H1 (cell line): ENCODE measurements around the gene ZFYVE27. TPM values are rescaled to one million over a fixed set of nuclear protein-coding genes. Genes with fewer than 3 reads are reported as not detected.

Source experiments
- CTCF ChIA-PET: fragments of 300-600 bp; sonication (Branson Sonifier 250); formaldehyde crosslinking; loops from one replicate; lab custom pipeline; 2021; ENCODE audit not compliant: partially characterized antibody; lab: Charles Lee
- POLR2A ChIA-PET: fragments of 300-600 bp; sonication (Branson Sonifier 250); formaldehyde crosslinking; loops from one replicate; lab custom pipeline; 2021; ENCODE audit warnings: inconsistent platforms; ENCODE audit not compliant: partially characterized antibody; lab: Charles Lee
- DNase-seq, 2 experiments: peaks; one replicate each; pipeline versions ENCODE4 v3.0.0 to v3.0.0-alpha.2; 2010 to 2022; ENCODE audit warnings: low spot score in 2 of 2, low read depth in 1 of 2, mixed read lengths in 1 of 2
- FAIRE-seq: peaks from 2 replicates; lab custom pipeline; 2011; peaks lifted over from hg19 to GRCh38; lab: Jason Lieb, UNC
- H2AFZ ChIP-seq: 2 replicates; pipeline ENCODE4 v1.8.1; 2012; ENCODE audit warnings: low read length, inconsistent platforms
- H2AK5ac ChIP-seq: 2 replicates; pipeline ENCODE4 v1.6.1; 2013; ENCODE audit warnings: low read depth, low read length
- H2BK120ac ChIP-seq: replicated peaks from 2 replicates; pipeline ENCODE3; 2013; ENCODE audit warnings: low read depth, low read length, inconsistent platforms
- H2BK12ac ChIP-seq: 2 replicates; pipeline ENCODE4 v1.6.1; 2013; ENCODE audit warnings: low read depth, low read length
- H2BK15ac ChIP-seq: 2 replicates; pipeline ENCODE4 v1.6.1; 2013; ENCODE audit warnings: low read length
- H2BK20ac ChIP-seq: 2 replicates; pipeline ENCODE4 v1.6.1; 2013; ENCODE audit warnings: low read length
- H2BK5ac ChIP-seq: 2 replicates; pipeline ENCODE4 v1.6.1; 2013; ENCODE audit warnings: low read depth, low read length
- H3K14ac ChIP-seq: 2 replicates; pipeline ENCODE4 v1.6.1; 2013; ENCODE audit warnings: inconsistent platforms; ENCODE audit not compliant: insufficient read length
- H3K18ac ChIP-seq: 2 replicates; pipeline ENCODE4 v1.6.1; 2013; ENCODE audit warnings: low read length; ENCODE audit errors: extremely low read depth
- H3K23ac ChIP-seq: 2 replicates; pipeline ENCODE4 v1.6.1; 2013; ENCODE audit warnings: inconsistent platforms; ENCODE audit not compliant: insufficient read length
- H3K23me2 ChIP-seq: 2 replicates; pipeline ENCODE4 v1.6.1; 2013; ENCODE audit warnings: low read depth, low read length
- H3K27ac ChIP-seq: 2 replicates; pipeline ENCODE4 v1.6.1; 2011; ENCODE audit warnings: low read depth, low read length, inconsistent platforms
- H3K27me3 ChIP-seq, 4 experiments: replicated peaks in 1 of 4; 1 replicate in 1 of 4; 2 replicates in 3 of 4; pipeline versions ENCODE4 v1.6.1 to v1.8.1; 2011 to 2013; ENCODE audit warnings: low read length in 3 of 4, mild to moderate bottlenecking in 3 of 4, inconsistent platforms in 2 of 4, mixed read lengths in 2 of 4, moderate library complexity in 1 of 4; ENCODE audit not compliant: control insufficient read depth in 3 of 4, insufficient read depth in 3 of 4; ENCODE audit errors: extremely low read depth in 1 of 4
- H3K36me3 ChIP-seq, 4 experiments: 2 replicates each; pipeline versions ENCODE4 v1.6.1 to v1.8.1; 2011 to 2013; ENCODE audit warnings: mild to moderate bottlenecking in 4 of 4, low read length in 3 of 4, moderate library complexity in 2 of 4, control low read depth in 1 of 4, inconsistent platforms in 1 of 4; ENCODE audit not compliant: insufficient read depth in 4 of 4, control insufficient read depth in 2 of 4
- H3K4ac ChIP-seq: replicated peaks from 2 replicates; pipeline ENCODE3; 2013; ENCODE audit warnings: low read length, low read depth, mixed read lengths, inconsistent platforms; ENCODE audit not compliant: insufficient read length
- H3K4me1 ChIP-seq, 4 experiments: replicated peaks in 1 of 4; 1 replicate in 1 of 4; 2 replicates in 3 of 4; pipeline versions ENCODE4 v1.6.1 to v1.8.1; 2011 to 2013; ENCODE audit warnings: low read length in 3 of 4, inconsistent platforms in 2 of 4, mixed read lengths in 1 of 4; ENCODE audit not compliant: insufficient read depth in 4 of 4, control insufficient read depth in 3 of 4
- H3K4me2 ChIP-seq, 2 experiments: 2 replicates each; pipeline versions ENCODE4 v1.6.1 to v1.8.1; 2011 to 2013; ENCODE audit warnings: low read depth in 2 of 2, low read length in 2 of 2, control low read depth in 1 of 2, inconsistent platforms in 1 of 2, mild to moderate bottlenecking in 1 of 2; ENCODE audit not compliant: insufficient read depth in 1 of 2
- H3K4me3 ChIP-seq, 4 experiments: fragments of 200-600, 300-600 bp in 1 of 4; sonication (generic), shearing (Covaris generic), sonication (Bioruptor Twin) in 1 of 4; 2 replicates each; pipeline versions ENCODE4 v1.5.1 to v1.8.1; 2011 to 2016; ENCODE audit warnings: low read length in 4 of 4, low read depth in 3 of 4, control low read depth in 2 of 4, inconsistent platforms in 2 of 4, mild to moderate bottlenecking in 2 of 4, mixed read lengths in 1 of 4, moderate library complexity in 1 of 4; ENCODE audit not compliant: insufficient read depth in 2 of 4; ENCODE audit errors: extremely low read depth in 1 of 4
- H3K56ac ChIP-seq: replicated peaks from 2 replicates; pipeline ENCODE3; 2013; ENCODE audit warnings: low read depth, mild to moderate bottlenecking, mixed read lengths, low read length, inconsistent platforms; ENCODE audit not compliant: insufficient read length
- H3K79me1 ChIP-seq: 2 replicates; pipeline ENCODE4 v1.6.1; 2013; ENCODE audit warnings: low read depth, low read length, control low read depth
- H3K79me2 ChIP-seq, 2 experiments: 2 replicates each; pipeline versions ENCODE4 v1.6.1 to v1.8.1; 2012 to 2013; ENCODE audit warnings: low read length in 2 of 2, mild to moderate bottlenecking in 2 of 2, inconsistent platforms in 1 of 2; ENCODE audit not compliant: insufficient read depth in 2 of 2, control insufficient read depth in 1 of 2
- H3K9ac ChIP-seq, 4 experiments: replicated peaks in 1 of 4; 1 replicate in 1 of 4; 2 replicates in 3 of 4; pipeline versions ENCODE4 v1.6.1 to v1.8.1; 2011 to 2013; ENCODE audit warnings: low read depth in 3 of 4, low read length in 3 of 4, control low read depth in 2 of 4, mild to moderate bottlenecking in 2 of 4, moderate library complexity in 2 of 4, inconsistent platforms in 1 of 4; ENCODE audit errors: extremely low read depth in 1 of 4
- H3K9me3 ChIP-seq, 2 experiments: 2 replicates each; pipeline versions ENCODE4 v1.6.1 to v1.8.1; 2012 to 2013; ENCODE audit warnings: mild to moderate bottlenecking in 2 of 2, moderate library complexity in 2 of 2, control low read depth in 1 of 2, inconsistent platforms in 1 of 2, low read depth in 1 of 2, low read length in 1 of 2, mixed read lengths in 1 of 2; ENCODE audit not compliant: insufficient read depth in 2 of 2
- H4K20me1 ChIP-seq, 2 experiments: replicated peaks in 1 of 2; 2 replicates each; pipeline versions ENCODE3 to v1.8.1; 2011 to 2013; ENCODE audit warnings: inconsistent platforms in 2 of 2, low read length in 2 of 2, mild to moderate bottlenecking in 1 of 2; ENCODE audit not compliant: insufficient read depth in 2 of 2, control insufficient read depth in 1 of 2
- H4K5ac ChIP-seq: 2 replicates; pipeline ENCODE4 v1.6.1; 2013; ENCODE audit warnings: low read length, low read depth, mixed read lengths, inconsistent platforms; ENCODE audit not compliant: insufficient read length
- H4K8ac ChIP-seq: 2 replicates; pipeline ENCODE4 v1.8.0; 2013; ENCODE audit warnings: mild to moderate bottlenecking, moderate library complexity, low read length, inconsistent platforms; ENCODE audit not compliant: insufficient read depth; ENCODE audit errors: extremely low read depth
- H4K91ac ChIP-seq: replicated peaks from 2 replicates; pipeline ENCODE3; 2013; ENCODE audit warnings: low read length, mixed read lengths, inconsistent platforms; ENCODE audit not compliant: insufficient read length
- PHF8 ChIP-seq: fragments of 200-600 bp; sonication (generic); conservative IDR thresholded peaks from 2 replicates; pipeline ENCODE4 v1.7.1; 2012; ENCODE audit warnings: low read depth, mild to moderate bottlenecking, inconsistent platforms, low read length, moderate library complexity
- RAD21 ChIP-seq, 2 experiments: IDR thresholded peaks in 1 of 2; conservative IDR thresholded peaks in 1 of 2; 2 replicates each; pipeline ENCODE4 v1.6.1; 2011; ENCODE audit warnings: low read depth in 2 of 2, low read length in 2 of 2, improper control_type of control experiment in 1 of 2, inconsistent platforms in 1 of 2, mild to moderate bottlenecking in 1 of 2, moderate library complexity in 1 of 2
- WGBS, 2 experiments: shearing (Covaris generic) in 1 of 2; methylation state at CpG; one replicate each; pipeline versions ENCODE4 v1.1.6 to v1.1.7; 2013 to 2015; ENCODE audit warnings: low lambda C conversion rate in 2 of 2, mixed read lengths in 2 of 2, inconsistent platforms in 1 of 2, low coverage in 1 of 2, missing lambda C conversion rate in 1 of 2; ENCODE audit not compliant: insufficient replicate concordance in 2 of 2, insufficient coverage in 1 of 2, insufficient read length in 1 of 2; ENCODE audit errors: extremely low coverage in 1 of 2, missing lambda C conversion rate in 1 of 2; 5-methylcytosine and 5-hydroxymethylcytosine counted together
- polyA plus RNA-seq, 7 experiments: library from polyadenylated mRNA; depleted of rRNA in 3 of 7; stranded (reverse) in 5 of 7; unstranded in 2 of 7; fragments of >200 nt in 5 of 7; fragments of 200-250 nt in 2 of 7; gene quantifications; 1 replicate in 5 of 7; 2 replicates in 1 of 7; 4 replicates in 1 of 7; pipeline versions ENCODE4 v1.2.1 to v1.2.3, GENCODE V29; 2011 to 2013; ENCODE audit warnings: missing spikeins in 2 of 7, mixed read lengths in 2 of 7
- total RNA-seq: library from RNA; stranded (reverse); fragmentation: NEBNext Ultra II Directional; extraction: Animal tissue kit (Norgen Biotek cat#: 25700); gene quantifications from 2 replicates; pipeline ENCODE4 v1.2.1, GENCODE V29; 2021
- TF ChIP-seq, protein P1 (sequence below): IDR thresholded peaks from 2 replicates; pipeline ENCODE4 v1.6.1; 2012; ENCODE audit warnings: inconsistent platforms

Gene ZFYVE27
- total and polyA plus RNA-seq, 2 of the 8 experiments (the other 6 are each of a cell fraction or from before 2014, with no cell fraction given) = 16.6 to 19.8 TPM

GRCh38 chr10:97780841-97781617 lies 44.1 kb downstream of the ZFYVE27 start:
- no peak overlapping the region for H3K4ac ChIP-seq
- ChIA-PET CTCF (interaction anchor here (1.0 to 8.8 kb wide), 19 partner anchors 9 to 260 kb away, joined by 3 to 98 read pairs (median 4); partner anchors contain the start of gene SFRP5), POLR2A (interaction anchor here (0.6 to 2.2 kb wide), 6 partner anchors 9 to 67 kb away, joined by 3 to 5 read pairs (median 4); partner anchors contain the start of genes MARVELD1 and SFRP5)
- no peak overlapping the region for H4K91ac ChIP-seq
- H3K14ac ChIP-seq = no peak overlapping the region
- H4K5ac ChIP-seq = peak overlapping the region; percentile 11
- H3K18ac ChIP-seq = no peak overlapping the region
- no peak overlapping the region for H2BK5ac ChIP-seq
- H3K9ac ChIP-seq = no peak overlapping the region
- H3K4me1 ChIP-seq = peaks cover 0 to 14% (median 5%) of the 10 kb centered on the region in 4 experiments; a peak in 6 of 7 replicates
- DNase-seq (no peak), FAIRE-seq (no peak)
- H2BK20ac ChIP-seq = no peak overlapping the region
- H4K8ac ChIP-seq = no peak overlapping the region
- no peak overlapping the region for H3K4me3 ChIP-seq
- no peak overlapping the region for H3K23ac ChIP-seq
- no peak overlapping the region for H2BK120ac ChIP-seq
- H2AFZ ChIP-seq = no peak overlapping the region
- no peaks in the 10 kb centered on the region for H3K27me3 ChIP-seq
- no peak overlapping the region for H3K56ac ChIP-seq
- H4K20me1 ChIP-seq = no peaks in the 10 kb centered on the region
- TF ChIP-seq, protein P1, sequence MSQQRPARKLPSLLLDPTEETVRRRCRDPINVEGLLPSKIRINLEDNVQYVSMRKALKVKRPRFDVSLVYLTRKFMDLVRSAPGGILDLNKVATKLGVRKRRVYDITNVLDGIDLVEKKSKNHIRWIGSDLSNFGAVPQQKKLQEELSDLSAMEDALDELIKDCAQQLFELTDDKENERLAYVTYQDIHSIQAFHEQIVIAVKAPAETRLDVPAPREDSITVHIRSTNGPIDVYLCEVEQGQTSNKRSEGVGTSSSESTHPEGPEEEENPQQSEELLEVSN = no peak
- 0 out of 2 replicates have a peak, but pooled peaks have one; percentile 21 for TF ChIP-seq PHF8
- peak in 1 of 2 experiments; percentile 1; a peak in 1 of 4 replicates for TF ChIP-seq RAD21 (IDR thresholded peaks at IDR 0.05 in 1 of 2, conservative IDR thresholded peaks at IDR 0.05 in 1 of 2; ENCODE audit: low read depth in 2 of 2, low read length in 2 of 2)
- no peaks in the 10 kb centered on the region for H3K23me2 ChIP-seq
- H3K4me2 ChIP-seq = no peak overlapping the region
- WGBS, 2 experiments = 80% methylated on average over 7 of the region's 7 CpGs; no CpG with 5 or more reads in 1 of the 2 experiments
- H3K79me2 ChIP-seq = no peaks in the 10 kb centered on the region
- H3K27ac ChIP-seq = no peak overlapping the region
- H2AK5ac ChIP-seq = no peak overlapping the region
- H3K36me3 ChIP-seq = no peaks in the 10 kb centered on the region
- no peaks in the 10 kb centered on the region for H3K9me3 ChIP-seq
- peak overlapping the region; percentile 60; the same call in 1 of the 2 replicates for H2BK12ac ChIP-seq
- H2BK15ac ChIP-seq = no peak overlapping the region
- no peaks in the 10 kb centered on the region for H3K79me1 ChIP-seq
